ENCODE data around the gene RNASE4.

Gene RNASE4

DNA sequence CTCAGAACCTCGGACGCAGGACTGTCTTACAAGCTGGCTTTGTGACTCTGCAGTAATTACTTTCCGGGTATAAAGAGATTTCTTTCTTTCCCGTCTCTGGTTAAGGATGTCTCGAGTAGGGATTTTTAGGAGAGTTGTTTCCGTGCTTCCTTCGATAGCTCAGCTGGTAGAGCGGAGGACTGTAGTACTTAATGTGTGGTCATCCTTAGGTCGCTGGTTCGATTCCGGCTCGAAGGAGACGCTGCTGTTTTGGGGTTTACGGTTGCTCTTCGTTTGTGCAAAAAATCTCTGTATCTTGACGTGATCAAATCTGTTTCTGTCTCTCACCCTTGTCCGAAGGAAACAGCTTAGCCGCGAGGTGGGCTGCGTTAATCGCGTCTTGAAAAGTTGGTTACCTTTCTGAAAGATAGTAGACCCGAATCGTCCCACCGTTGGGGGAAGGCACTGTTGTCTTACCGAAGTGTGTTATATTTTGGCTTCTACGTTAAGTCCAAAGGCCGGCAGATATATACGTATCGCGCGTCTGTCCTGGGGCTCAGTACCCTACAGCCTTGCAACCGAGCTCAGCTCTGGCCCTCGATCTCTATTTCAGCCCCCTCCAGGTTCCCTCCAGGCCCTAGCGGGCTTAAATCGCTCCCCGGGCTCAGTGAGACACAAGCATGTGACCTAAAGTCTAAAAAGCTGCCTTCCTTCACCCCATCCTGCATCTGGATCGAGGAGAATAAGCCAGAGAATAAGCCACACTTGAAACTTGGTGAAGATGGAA lies 1.1 kb upstream of the RNASE4 start:
- Histone ChIP-seq H3K4me3 (ENCODE audit: low read depth in 1 of 2, low read length in 1 of 2) (peak overlapping the region; percentile 75 to 83), H3K9me3 (no peaks in the 10 kb centered on the region), H3K27ac (peak overlapping the region; percentile 70), H3K36me3 (no peaks in the 10 kb centered on the region), H3K27me3 (peaks cover 41% of the 10 kb centered on the region), H3K4me1 (ENCODE audit: control insufficient read depth in 1 of 2, insufficient read depth in 1 of 2, low read depth in 1 of 2, low read length in 1 of 2) (peaks cover 48 to 51% of the 10 kb centered on the region in 2 experiments)
- TF ChIP-seq, protein P1, sequence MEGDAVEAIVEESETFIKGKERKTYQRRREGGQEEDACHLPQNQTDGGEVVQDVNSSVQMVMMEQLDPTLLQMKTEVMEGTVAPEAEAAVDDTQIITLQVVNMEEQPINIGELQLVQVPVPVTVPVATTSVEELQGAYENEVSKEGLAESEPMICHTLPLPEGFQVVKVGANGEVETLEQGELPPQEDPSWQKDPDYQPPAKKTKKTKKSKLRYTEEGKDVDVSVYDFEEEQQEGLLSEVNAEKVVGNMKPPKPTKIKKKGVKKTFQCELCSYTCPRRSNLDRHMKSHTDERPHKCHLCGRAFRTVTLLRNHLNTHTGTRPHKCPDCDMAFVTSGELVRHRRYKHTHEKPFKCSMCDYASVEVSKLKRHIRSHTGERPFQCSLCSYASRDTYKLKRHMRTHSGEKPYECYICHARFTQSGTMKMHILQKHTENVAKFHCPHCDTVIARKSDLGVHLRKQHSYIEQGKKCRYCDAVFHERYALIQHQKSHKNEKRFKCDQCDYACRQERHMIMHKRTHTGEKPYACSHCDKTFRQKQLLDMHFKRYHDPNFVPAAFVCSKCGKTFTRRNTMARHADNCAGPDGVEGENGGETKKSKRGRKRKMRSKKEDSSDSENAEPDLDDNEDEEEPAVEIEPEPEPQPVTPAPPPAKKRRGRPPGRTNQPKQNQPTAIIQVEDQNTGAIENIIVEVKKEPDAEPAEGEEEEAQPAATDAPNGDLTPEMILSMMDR (IDR thresholded peaks at IDR 0.05): no peak

DNA sequence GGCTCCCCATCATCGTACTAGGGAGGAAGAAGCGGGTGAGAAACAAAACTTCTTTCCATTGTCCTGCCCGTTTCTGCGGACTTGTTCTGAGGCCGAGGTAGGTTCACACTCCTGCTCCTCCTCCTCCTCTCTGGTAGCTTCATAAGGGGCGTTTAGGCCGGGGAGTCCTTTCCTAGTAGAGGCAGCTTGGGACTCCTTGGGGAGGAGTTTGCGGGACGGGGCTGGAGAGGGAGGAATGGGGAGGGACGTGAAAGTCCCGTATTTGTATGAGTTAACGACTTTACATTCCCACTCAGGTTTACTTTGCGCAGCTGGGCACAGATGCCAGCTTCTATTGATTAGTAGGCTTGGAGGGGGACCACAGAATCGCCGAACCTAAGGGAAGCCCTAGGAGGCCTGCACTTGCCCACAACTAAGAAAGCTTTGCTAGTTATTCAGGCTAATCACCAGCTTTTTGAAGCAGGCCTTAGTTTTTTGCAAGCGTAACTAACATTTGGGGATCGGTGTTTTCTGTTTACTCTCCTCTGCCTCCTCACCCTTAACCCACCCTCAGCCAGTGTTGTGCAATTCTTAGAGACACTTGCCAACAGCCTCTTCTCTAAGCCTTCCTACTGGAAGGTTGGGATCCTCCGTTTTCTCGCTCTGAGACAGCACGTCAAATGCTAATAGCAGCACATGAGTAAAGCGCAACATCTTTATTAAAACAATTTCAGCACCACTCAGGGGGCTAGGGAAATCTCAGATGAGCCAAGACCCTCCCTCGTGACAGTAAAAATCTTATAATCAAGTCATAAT lies 499 bp downstream of the RNASE4 start:
- Histone ChIP-seq H3K27me3 (peaks cover 41% of the 10 kb centered on the region), H3K4me3 (ENCODE audit: low read depth in 1 of 2, low read length in 1 of 2) (peak overlapping the region; percentile 75 to 83), H3K36me3 (no peaks in the 10 kb centered on the region), H3K27ac (no peak overlapping the region), H3K9me3 (no peaks in the 10 kb centered on the region), H3K4me1 (ENCODE audit: control insufficient read depth in 1 of 2, insufficient read depth in 1 of 2, low read depth in 1 of 2, low read length in 1 of 2) (peaks cover 48 to 51% of the 10 kb centered on the region in 2 experiments)
- TF ChIP-seq, protein P1 (IDR thresholded peaks at IDR 0.05): no peak

DNA sequence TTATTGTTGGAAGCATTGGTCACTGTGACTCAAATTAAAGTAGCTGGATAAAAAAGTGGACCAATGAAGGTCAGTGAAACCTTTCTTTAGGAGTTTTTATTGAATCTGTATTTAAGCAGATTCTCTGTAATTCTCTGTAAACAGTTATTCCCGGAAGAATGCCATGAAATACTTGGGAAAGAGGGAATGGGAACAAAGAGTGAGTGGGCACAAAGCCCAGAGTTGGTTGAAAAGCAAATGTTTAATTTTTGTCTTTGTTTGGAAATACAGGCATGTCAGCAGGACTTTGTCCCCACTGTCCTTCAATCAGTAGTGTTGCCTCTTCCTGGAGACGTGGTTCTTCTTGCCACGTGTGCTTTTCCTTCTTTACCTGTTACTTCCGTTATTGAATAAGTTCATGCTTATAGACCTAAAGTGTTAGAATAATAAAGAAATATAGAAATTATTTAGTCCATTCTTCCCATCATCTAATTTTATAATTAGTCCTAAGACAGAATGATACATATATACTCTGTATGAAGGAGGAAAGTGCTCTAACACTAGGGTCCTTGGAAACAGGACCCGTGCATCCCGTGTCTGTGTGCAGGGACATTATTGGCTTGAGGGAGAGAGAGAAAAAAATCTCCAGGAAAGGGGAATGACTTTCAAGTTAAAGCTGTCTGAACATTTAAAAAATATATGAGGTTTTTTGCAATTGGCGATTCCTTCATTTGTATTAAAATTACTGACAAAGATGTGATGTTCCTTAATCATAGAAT lies 2.2 kb downstream of the RNASE4 start:
- Histone ChIP-seq H3K27ac (no peak overlapping the region), H3K36me3 (no peaks in the 10 kb centered on the region), H3K4me1 (ENCODE audit: control insufficient read depth in 1 of 2, insufficient read depth in 1 of 2, low read depth in 1 of 2, low read length in 1 of 2) (peaks cover 38 to 39% of the 10 kb centered on the region in 2 experiments), H3K4me3 (ENCODE audit: low read depth in 1 of 2, low read length in 1 of 2) (no peak overlapping the region), H3K9me3 (no peaks in the 10 kb centered on the region), H3K27me3 (peaks cover 39% of the 10 kb centered on the region)
- TF ChIP-seq, protein P1 (IDR thresholded peaks at IDR 0.05): no peak

DNA sequence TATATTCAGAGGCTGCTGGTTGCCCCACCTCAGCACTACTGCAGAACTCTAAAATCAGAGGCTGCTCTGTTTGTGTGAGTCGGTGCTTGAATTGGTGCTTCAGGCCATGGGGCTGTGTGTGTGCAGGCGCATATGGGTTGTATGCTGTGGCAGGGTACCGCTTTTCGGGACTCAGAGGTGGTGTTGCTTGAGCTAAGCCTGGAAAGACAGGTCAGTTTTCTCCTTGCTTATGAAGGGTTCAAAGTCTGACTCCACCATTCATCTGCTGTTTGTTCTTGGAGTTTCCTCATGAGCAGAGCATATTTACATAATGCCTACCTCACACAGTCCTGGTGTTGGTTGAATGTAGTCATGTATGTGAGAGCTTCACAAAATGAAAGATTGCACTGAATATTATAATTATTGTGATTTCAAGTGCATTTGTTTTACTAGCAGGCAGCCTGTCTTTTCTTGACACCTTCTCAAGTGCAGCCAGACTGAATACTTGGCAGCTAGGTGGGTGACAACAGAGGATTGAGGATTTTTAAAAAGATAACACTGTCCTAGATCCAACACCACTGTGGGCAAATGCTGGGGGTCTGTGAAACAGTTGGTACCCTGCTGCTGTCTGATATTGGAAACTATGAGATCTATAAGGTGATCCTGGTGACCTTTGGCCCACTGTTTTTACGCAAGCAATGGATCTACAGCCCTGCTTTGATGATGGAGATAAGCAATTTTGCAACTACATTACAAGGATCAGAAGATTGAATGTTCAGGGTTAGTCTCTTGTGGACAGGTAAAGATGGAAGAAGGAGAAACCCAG lies 3.2 kb downstream of the RNASE4 start:
- no peak overlapping the region for H3K27ac ChIP-seq
- H3K36me3 ChIP-seq: no peaks in the 10 kb centered on the region
- H3K27me3 ChIP-seq: peaks cover 35% of the 10 kb centered on the region
- TF ChIP-seq, protein P1 (IDR thresholded peaks at IDR 0.05): no peak
- peaks cover 28 to 29% of the 10 kb centered on the region in 2 experiments for H3K4me1 ChIP-seq (ENCODE audit: control insufficient read depth in 1 of 2, insufficient read depth in 1 of 2, low read depth in 1 of 2, low read length in 1 of 2)
- H3K9me3 ChIP-seq: no peaks in the 10 kb centered on the region
- H3K4me3 ChIP-seq (ENCODE audit: low read depth in 1 of 2, low read length in 1 of 2): no peak overlapping the region
